NCI-H187 (cell line): ENCODE measurements around the gene DHTKD1.

Experiments used
- DNase-seq, 2 experiments: peaks; one replicate each; lab custom pipeline; 2025; lab: John Stamatoyannopoulos, UW

Gene DHTKD1

GRCh38 chr10:12068449-12069269 is at the start of gene DHTKD1:
Gene DHTKD1 (plus strand): TSS chr10:12068954. CDS start chr10:12069034, 80 bp downstream.
- DNase-seq = peak; percentile 86 to 87

DNA sequence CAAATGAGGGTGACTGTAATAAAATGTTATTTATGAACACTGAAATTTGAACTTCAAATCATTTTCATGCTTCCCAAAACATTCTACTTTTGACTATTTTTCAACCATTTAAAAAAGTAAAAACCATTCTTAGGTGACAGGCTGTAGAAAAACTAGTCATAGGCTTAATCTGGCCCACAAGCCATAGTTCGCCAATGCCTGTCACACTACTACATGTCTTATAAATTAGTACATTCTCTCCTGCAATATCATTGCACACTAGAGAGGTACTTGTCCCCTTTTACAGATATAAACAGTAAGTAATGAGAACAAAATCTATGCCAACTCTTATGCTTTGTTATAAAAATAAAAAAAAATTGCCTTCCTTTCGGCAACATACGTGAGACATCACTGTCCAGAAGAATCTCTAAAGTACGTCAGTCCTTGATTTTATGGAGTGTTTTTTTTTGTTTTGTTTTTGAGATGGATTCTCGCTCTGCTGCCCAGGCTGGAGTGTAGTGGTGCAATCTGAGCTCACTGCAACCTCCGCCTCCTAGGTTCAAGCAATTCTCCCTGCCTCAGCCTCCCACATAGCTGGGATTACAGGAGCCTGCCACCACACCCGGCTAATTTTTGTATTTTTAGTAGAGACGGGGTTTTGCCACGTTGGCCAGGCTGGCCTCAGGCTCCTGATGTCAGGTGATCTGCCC is 49.3 kb upstream of the DHTKD1 start:
- no peak for DNase-seq

DNA sequence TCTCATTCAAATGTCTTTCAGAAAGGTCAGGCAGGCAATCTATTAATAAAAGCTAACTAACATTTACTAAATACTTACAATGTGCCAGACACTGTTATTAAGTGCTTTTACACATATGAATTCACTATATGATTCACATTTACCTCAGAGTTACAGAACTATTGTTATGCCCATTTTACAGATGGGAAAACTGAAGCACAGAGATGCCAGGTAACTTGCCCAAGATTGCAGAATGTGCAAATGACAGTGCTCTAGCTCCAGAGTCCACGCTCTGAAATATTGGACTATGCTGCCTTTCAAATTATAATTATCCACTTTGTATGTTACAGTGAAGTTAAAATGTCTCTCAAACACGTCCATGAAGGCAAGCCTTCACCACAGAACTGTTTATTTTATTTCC is 48.2 kb upstream of the DHTKD1 start:
- DNase-seq = no peak

DNA sequence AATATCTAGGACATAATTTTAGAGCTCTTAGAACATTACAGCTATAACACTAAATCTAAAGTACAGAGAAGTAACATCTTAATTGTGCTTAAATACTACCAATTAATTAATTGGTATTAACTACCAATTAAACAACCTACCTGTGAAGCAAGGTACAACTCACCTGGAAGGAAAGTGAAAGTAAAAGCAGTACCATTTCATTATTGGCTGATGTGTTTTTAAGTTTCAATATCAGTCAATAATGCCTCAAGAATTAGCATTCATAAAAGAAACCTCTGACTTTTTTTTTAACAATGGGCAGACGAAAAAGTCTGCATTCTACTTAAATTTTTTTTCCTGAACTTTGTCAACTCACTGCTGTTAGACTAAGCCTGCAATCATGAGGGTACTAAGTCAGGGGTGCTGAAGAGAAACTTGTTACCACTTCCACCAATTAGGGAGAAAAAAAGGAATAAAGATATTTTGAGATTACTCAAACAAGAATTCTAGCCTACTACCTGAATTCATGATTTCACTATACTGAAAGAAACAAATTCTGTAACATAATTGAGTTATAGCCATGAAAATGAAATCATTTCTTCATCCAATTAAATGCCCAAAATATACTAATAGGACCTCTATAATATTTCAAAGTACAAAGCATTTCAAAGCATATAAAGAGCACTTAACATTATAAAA is 46.0 kb upstream of the DHTKD1 start:
- DNase-seq = no peak

- no peak for DNase-seq
These were observed 43.2 kb upstream of the DHTKD1 start for GRCh38 chr10:12025591-12025990.

- no peak for DNase-seq
These were observed 41.2 kb upstream of the DHTKD1 start for GRCh38 chr10:12027539-12027938.

DNA sequence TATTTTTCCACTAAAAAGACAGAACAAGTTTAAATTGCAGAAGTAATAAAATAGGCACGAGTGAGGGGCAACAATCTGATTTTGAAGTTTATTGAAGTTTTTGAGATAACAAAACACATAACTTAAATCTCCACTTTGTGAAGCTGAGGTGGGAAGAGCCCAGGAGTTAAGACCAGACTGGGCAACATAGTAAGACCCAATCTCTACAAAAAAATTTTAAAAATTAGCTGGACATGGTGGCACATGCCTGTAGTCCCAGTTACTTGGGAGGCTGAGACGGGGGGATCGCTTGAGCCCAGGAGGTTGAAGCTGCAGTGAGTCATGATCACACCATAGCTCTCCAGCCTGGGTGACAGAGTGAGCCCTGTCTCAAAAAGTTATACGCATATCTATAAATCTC is 37.4 kb upstream of the DHTKD1 start:
- DNase-seq = no peak

GRCh38 chr10:12036073-12036655 is 32.6 kb upstream of the DHTKD1 start:
- DNase-seq = no peak

- DNase-seq = no peak
These were observed 26.9 kb upstream of the DHTKD1 start for GRCh38 chr10:12041766-12042408.

DNA sequence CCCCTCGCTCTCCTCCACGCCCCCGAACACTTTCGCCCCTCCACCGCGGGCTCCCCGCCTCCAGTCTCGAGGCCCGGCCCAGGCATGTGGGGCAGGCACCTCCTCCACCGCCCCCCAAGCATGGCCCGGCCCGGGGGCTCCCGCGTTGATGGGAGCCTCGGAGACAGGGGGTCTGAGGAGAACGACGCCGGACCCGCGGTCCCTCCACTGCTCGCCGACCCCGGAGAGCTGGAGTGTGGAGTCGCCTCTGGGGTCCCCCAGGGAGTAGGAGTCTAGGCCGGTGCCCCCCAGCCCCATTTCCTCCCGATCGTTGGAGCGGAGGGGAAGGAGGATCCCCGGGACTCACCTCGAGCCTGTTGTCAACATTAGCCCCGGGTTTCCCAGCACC is 26.4 kb upstream of the DHTKD1 start:
- no peak for DNase-seq

GRCh38 chr10:12042797-12043651 is 25.7 kb upstream of the DHTKD1 start, which contains the start of gene UPF2:
Gene UPF2 (minus strand): TSS chr10:12042809. CDS start chr10:12035423, 7,386 bp downstream.
- peak; percentile 86 to 91 for DNase-seq

GRCh38 chr10:12045596-12045995 is 23.2 kb upstream of the DHTKD1 start:
- DNase-seq = no peak

DNA sequence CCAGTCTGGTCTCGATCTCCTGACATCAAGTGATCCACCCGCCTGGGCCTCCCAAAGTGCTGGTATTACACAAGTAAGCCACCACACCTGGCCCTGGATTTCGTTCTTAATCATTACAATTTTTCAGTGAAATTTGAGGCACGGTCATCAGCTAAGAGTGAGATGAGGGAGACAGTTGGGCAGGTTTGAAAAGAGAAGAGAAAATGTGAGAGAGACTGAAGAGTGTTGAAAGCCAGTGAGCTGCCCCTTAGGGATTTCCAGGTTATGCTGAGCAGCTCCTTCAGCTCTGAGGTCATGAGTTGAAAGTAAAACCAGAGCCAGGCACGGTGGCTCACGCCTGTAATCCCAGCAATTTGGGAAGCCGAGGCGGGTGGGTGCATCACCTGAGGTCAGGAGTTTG is 20.2 kb upstream of the DHTKD1 start:
- no peak for DNase-seq

DNA sequence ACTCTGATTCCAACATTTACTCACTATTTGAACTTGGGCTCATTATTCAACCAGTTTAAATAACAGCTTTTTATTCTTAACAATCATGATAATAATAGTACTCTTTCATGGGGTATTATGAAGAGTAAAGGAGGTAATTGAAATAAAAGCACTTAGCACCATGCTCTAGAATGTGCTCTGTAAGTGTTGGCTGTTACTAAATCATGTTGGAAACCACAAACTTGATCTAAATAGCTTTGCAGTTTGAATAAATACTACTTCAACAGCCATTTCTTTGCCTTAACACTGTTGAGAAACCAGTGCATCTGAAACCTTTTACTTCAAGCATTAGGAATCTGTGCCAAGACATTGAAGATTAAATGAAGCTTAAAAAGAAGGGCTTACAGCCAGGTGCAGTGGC is 18.2 kb upstream of the DHTKD1 start:
- peak in 1 of 2 experiments; percentile 1 for DNase-seq

- DNase-seq = no peak
These were observed 17.5 kb upstream of the DHTKD1 start for GRCh38 chr10:12051241-12051640.

GRCh38 chr10:12055732-12056131 is 13.0 kb upstream of the DHTKD1 start:
- DNase-seq = no peak

DNA sequence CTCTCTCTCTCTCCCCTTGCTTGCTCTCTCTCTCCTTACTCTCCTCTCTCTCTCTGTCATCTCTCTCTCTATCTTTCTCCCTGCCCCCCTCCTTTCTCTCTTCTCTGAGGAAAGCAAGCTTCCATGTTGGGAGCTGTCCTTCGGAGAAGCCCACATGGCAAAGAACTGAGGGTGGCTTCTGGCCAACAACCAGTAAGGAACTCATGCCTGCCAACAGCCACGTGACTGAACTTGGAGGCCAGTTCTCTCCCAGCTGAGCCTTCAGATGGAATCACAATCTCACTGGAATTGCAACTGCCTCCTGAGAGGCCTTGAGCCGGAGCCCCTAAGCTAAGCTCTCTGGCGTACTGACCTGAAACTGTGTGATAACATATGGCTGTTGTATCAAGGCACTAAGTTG is 12.0 kb upstream of the DHTKD1 start:
- DNase-seq = no peak

GRCh38 chr10:12061124-12061523 is 7.6 kb upstream of the DHTKD1 start:
- no peak for DNase-seq

DNA sequence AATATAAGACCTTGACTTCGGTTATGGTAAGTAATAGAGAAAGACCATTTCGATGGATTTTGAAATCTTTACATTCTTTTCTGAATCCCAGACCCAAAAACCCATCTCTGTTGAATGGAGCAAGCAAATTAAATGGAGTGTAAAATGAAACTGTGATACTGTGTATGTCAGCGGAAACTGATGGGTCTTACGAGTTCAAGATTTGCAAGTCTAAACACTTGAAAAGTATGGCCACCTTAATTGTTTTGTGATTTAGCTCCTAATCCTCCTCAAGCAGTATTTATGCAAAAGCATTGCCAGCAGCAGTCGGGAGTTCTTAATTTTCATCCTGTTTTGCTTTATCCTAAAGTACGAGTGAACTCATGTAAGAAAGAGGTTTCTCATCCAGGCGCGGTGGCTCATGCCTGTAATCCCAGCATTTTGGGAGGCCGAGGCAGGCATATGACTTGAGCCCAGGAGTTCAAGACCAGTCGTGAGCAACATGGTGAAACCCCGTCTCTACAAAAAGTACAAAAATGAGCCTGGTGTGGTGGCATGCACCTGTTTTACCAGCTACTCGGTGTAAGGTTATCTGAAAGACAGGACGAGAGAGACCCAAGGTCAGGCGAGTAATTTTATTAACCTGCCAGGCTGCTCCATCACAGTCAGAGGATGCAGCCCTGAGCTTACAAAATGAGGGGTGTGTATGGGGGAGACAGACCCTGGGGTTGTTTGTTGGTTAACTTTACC is 5.8 kb upstream of the DHTKD1 start:
- no peak for DNase-seq

DNA sequence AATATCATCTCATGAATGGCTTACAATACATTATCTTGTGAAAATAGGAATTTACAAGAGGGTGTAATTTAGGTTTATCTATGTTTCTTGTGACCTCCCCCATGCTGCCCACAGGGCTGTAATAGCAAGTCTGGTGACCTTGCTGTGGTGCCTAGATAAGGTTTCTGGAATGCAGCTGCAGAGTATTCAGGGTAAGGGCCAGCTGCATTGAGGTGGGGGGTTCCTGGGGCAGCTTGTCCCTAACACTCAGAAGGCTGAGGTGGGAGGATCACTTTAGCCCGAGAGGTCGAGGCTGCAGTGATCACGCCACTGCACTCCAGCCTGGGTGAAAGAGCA is 5.3 kb upstream of the DHTKD1 start:
- no peak for DNase-seq
